ENCODE data around the gene PLEKHG5.

PLEKHG5 gene

DNA sequence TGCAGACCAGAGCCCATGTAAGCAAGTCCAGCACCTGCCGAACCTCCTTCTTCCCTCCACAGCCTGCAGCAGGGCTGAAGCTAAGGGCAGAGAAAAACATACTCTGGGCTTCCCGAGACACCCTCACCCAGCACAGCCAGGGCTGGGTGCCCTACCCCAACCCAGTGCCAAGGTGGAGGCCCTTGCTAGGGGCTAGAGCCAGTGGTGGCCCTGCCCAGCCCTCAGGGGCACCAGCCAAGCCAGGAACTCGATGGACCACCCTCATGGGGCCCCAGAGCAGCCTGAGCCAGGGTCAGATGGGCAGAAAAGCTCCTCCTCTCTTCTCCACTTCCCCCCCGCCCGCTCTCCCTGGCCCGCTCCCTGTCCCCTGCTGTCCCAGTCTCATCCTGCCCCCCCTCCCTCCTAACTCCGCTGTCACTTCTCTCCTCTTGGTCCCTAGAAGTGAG is 41.4 kb downstream of the PLEKHG5 start:
- TF ChIP-seq TAF1 (IDR thresholded peaks at IDR 0.05; ENCODE audit: borderline replicate concordance, insufficient read depth, low read length) (no peak), POLR2AphosphoS5 (IDR thresholded peaks at IDR 0.05; ENCODE audit: low read depth, low read length) (no peak), SIN3A (IDR thresholded peaks at IDR 0.05; ENCODE audit: borderline replicate concordance, insufficient read depth, low read length) (no peak), FOXP2 (optimal IDR thresholded peaks at IDR 0.05; ENCODE audit: borderline replicate concordance, extremely low read depth, extremely low read length, insufficient read depth) (no peak)
- TF ChIP-seq, protein P1, sequence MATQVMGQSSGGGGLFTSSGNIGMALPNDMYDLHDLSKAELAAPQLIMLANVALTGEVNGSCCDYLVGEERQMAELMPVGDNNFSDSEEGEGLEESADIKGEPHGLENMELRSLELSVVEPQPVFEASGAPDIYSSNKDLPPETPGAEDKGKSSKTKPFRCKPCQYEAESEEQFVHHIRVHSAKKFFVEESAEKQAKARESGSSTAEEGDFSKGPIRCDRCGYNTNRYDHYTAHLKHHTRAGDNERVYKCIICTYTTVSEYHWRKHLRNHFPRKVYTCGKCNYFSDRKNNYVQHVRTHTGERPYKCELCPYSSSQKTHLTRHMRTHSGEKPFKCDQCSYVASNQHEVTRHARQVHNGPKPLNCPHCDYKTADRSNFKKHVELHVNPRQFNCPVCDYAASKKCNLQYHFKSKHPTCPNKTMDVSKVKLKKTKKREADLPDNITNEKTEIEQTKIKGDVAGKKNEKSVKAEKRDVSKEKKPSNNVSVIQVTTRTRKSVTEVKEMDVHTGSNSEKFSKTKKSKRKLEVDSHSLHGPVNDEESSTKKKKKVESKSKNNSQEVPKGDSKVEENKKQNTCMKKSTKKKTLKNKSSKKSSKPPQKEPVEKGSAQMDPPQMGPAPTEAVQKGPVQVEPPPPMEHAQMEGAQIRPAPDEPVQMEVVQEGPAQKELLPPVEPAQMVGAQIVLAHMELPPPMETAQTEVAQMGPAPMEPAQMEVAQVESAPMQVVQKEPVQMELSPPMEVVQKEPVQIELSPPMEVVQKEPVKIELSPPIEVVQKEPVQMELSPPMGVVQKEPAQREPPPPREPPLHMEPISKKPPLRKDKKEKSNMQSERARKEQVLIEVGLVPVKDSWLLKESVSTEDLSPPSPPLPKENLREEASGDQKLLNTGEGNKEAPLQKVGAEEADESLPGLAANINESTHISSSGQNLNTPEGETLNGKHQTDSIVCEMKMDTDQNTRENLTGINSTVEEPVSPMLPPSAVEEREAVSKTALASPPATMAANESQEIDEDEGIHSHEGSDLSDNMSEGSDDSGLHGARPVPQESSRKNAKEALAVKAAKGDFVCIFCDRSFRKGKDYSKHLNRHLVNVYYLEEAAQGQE (IDR thresholded peaks at IDR 0.05; ENCODE audit: insufficient read depth in 1 of 2, low read depth in 2 of 2, low read length in 2 of 2): no peak

DNA sequence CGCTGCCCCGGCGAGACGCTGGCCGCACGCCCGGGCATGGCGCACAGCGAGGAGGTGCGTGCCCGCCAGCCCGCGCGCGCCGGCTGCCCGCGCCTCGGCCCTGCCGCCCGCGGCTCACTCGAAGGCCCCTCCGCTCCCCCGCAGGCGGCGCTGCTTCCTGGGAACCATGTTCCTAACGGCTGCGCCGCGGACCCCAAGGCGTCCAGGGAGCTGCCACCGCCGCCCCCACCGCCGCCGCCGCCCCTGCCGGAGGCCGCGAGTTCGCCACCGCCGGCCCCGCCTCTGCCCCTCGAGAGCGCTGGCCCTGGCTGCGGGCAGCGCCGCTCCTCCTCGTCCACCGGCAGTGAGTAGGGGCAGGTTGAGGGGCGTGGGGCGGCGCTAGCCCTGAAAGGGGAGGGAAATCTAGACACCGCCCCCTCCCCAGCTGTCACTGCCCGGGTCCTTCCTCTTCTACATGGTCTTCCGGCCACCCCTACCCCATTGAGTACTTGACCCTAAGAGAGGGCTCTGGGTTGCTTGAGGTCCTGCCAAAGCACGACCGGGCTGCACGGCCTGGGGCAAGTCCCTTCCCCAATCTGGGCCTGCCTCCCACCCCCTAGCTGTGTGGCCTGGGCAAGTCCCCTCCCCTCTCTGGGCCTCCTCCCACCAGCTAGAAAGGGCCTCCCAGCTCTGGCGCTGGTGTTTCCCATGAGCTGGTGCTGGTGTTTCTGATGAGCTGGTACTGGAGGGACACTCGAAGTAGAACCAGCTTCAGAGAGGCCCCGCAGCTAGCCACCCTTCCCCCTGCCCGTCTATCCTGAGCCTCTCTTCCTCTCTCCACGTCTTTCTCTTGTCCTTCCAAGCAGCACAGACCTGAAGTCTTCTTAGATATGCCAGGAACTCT is 42.5 kb downstream of the PLEKHG5 start:
- TF ChIP-seq FOXP2 (optimal IDR thresholded peaks at IDR 0.05; ENCODE audit: borderline replicate concordance, extremely low read depth, extremely low read length, insufficient read depth): no peak
- no peak for TF ChIP-seq TAF1 (IDR thresholded peaks at IDR 0.05; ENCODE audit: borderline replicate concordance, insufficient read depth, low read length)
- no peak for TF ChIP-seq POLR2AphosphoS5 (IDR thresholded peaks at IDR 0.05; ENCODE audit: low read depth, low read length)
- TF ChIP-seq, protein P1 (IDR thresholded peaks at IDR 0.05; ENCODE audit: insufficient read depth in 1 of 2, low read depth in 2 of 2, low read length in 2 of 2): no peak
- TF ChIP-seq SIN3A (IDR thresholded peaks at IDR 0.05; ENCODE audit: borderline replicate concordance, insufficient read depth, low read length): no peak

DNA sequence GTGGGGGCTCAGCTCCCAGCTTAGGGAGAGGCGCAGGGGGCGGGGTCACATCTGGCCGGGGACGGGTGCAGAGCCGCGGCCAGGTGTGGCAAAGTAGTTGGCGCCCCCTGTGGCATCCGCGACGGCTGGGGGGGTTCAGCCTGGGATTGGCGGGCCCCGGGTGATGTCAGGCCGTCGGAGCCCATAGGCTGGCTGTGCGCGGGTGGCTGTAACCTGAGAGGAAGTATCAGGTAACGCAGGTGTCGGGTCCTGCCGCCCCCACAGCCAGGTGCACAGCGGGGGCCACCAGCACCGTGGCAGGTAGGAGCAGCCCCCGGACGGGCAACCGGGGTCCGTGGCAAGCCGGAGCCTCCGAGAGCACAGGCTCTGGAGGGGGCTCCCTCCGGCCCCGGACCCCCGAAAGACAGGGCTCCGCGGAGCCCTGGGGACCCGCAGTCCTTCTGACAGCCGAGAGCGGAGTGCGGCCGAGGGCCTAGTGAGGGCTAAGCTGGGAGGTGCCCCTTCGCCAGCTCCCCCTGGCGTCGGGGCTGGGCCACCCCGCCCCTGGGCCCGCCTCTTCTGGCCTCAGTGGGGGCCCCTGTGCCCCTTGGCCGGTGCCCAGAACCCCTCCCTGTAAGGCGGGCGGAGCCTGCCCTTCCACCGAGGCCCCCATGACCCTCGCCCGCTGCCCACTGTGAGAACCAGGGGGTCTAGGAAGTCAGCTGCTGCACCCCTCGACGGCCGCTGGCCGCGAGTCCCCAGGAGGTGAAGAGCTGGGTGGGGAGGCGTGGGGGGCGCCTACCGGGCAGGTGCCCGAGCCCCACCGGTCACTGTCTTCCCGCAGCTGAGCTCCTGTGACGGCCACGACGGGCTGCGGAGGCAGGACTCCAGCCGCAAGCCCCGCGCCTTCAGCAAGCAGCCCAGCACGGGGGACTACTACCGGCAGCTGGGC is 43.4 kb downstream of the PLEKHG5 start:
- TF ChIP-seq POLR2AphosphoS5 (IDR thresholded peaks at IDR 0.05; ENCODE audit: low read depth, low read length) (no peak), SIN3A (IDR thresholded peaks at IDR 0.05; ENCODE audit: borderline replicate concordance, insufficient read depth, low read length) (no peak), TAF1 (IDR thresholded peaks at IDR 0.05; ENCODE audit: borderline replicate concordance, insufficient read depth, low read length) (no peak), FOXP2 (optimal IDR thresholded peaks at IDR 0.05; ENCODE audit: borderline replicate concordance, extremely low read depth, extremely low read length, insufficient read depth) (no peak)
- TF ChIP-seq, protein P1 (IDR thresholded peaks at IDR 0.05; ENCODE audit: insufficient read depth in 1 of 2, low read depth in 2 of 2, low read length in 2 of 2): no peak

DNA sequence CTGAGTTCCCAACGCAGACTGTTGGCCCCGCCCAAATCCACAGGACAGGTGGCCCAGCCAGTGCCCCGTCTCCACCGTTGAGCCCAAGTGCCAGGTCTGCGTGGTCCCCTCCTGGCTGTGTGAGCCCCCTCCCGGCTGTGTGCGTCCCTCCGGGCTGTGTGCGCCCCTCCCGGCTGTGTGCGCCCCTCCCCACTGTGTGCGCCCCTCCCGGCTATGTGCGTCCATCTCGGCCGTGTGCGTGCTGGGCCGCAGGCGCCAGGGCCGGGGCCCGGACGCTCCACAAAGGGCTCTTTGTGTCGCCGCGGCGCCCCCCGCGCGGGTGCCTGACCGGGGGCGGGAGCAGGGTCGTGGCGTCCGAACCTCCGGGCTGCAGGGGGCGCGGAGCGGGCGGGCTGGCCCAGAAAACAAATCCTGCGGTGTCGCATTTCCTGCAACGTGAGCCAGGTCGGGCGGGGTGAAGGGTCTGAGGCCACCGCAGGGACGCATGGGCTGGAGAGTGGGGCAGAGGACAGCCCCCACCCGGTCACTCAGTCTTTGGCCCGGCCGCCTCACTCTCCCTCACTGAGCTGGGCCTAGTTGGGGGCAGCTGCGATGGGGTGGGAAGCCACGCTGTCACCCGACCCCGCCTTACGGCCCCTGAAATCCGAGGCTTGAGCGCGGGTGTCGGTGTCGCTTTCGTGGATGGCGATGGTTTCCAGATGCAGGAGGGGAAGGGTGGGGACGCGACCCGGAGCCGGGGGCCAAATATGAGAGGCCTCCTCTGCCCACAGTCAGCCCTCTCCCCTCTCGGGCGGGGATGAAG is 44.2 kb downstream of the PLEKHG5 start:
- TF ChIP-seq, protein P1 (IDR thresholded peaks at IDR 0.05; ENCODE audit: insufficient read depth in 1 of 2, low read depth in 2 of 2, low read length in 2 of 2): no peak
- TF ChIP-seq FOXP2 (optimal IDR thresholded peaks at IDR 0.05; ENCODE audit: borderline replicate concordance, extremely low read depth, extremely low read length, insufficient read depth): no peak

All from PFSK-1 (cell line).